Muscle layer of duodenum (tissue), 2 donors: Measurements from ENCODE around the gene RUNX1.

Source experiments
- H3K27ac ChIP-seq: one replicate; pipeline ENCODE4 v1.7.0; 2013; ENCODE audit warnings: mild to moderate bottlenecking, low read length
- H3K27me3 ChIP-seq: one replicate; pipeline ENCODE4 v1.7.0; 2013; ENCODE audit warnings: low read depth, mild to moderate bottlenecking, control low read depth, low read length
- H3K36me3 ChIP-seq, 2 donors: one replicate each; pipeline ENCODE4 v1.7.0; 2013; ENCODE audit warnings: low read length in 2 of 2, control low read depth in 1 of 2, mild to moderate bottlenecking in 1 of 2; ENCODE audit not compliant: insufficient read depth in 2 of 2, control insufficient read depth in 1 of 2
- H3K4me1 ChIP-seq, 2 donors: one replicate each; pipeline ENCODE4 v1.7.0; 2013; ENCODE audit warnings: low read length in 2 of 2, mild to moderate bottlenecking in 2 of 2, control low read depth in 1 of 2, moderate library complexity in 1 of 2; ENCODE audit not compliant: insufficient read depth in 2 of 2, control insufficient read depth in 1 of 2
- H3K4me3 ChIP-seq, 2 donors: one replicate each; pipeline ENCODE4 v1.7.0; 2013; ENCODE audit warnings: low read length in 2 of 2, low read depth in 1 of 2, mild to moderate bottlenecking in 1 of 2
- H3K9me3 ChIP-seq, 2 donors: one replicate each; pipeline ENCODE4 v1.7.0; 2013; ENCODE audit warnings: low read length in 2 of 2, control low read depth in 1 of 2, mild to moderate bottlenecking in 1 of 2; ENCODE audit not compliant: control insufficient read depth in 1 of 2
- donor health status: healthy.

Gene RUNX1

DNA sequence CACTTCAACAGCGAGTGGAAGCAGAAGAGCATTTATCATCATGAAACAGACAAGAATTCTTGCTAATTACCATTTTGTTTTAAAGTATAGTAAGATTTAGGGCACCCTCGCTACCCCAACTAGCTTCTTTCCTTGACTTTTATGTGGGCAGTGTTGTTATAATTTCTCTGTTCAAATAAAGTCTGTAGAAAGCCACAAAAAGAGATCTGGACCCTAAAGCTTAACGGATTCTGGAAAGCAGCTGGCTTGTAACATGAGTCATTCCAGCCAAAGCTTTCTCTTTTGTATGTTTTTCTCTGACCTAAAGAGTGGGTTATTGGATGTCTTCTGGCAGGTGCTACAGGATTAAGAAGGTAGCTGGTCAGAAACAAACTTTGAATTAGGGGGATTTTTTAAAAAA lies 37.4 kb downstream of the RUNX1 start:
- no peak overlapping the region for H3K4me3 ChIP-seq
- no peaks in the 10 kb centered on the region for H3K9me3 ChIP-seq
- no peaks in the 10 kb centered on the region for H3K36me3 ChIP-seq
- no peak overlapping the region for H3K27ac ChIP-seq
- H3K27me3 ChIP-seq, result no peaks in the 10 kb centered on the region
- no peaks in the 10 kb centered on the region for H3K4me1 ChIP-seq

DNA sequence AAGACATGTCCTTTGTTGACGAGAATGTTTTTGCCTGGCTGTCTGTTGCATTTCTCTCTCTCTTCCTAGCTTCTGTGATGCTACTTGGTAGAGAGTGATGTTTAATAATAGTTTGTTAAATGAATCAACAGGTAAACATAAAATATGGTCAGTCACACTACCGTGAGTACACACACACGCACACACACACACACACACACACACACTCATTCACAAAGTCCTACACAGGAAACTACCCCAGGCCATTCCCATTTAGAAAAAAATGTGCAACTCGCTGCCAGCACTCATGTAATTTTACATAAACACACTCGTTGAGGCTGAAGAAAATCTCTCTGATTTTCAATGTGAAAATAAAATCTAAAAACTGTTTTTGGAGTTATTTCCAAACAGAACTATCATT lies 38.7 kb downstream of the RUNX1 start:
- Histone ChIP-seq H3K36me3 (no peaks in the 10 kb centered on the region), H3K9me3 (no peaks in the 10 kb centered on the region), H3K4me1 (no peaks in the 10 kb centered on the region), H3K27me3 (no peaks in the 10 kb centered on the region), H3K27ac (no peak overlapping the region), H3K4me3 (no peak overlapping the region)

DNA sequence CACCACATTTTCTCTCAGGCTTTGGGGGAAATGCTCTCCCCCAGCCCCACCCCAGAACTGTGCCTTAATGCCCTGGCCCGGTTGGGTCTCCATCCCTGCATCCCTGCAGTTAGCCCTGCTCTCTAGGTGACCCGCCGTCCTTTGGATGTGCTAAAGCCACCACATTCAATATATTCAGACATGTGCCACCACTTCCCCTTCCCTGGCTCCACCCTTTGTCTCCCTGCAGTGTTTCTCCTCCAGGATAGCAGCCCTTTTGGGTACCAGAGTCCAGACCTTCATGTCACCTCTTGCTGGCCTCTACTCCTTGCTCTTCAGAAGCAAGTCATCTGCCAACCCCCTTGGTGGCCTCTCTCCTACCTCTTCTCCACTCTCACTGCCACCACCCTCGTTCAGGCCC lies 41.8 kb downstream of the RUNX1 start:
- H3K27me3 ChIP-seq, result no peaks in the 10 kb centered on the region
- H3K36me3 ChIP-seq, result no peaks in the 10 kb centered on the region
- H3K27ac ChIP-seq, result no peak overlapping the region
- H3K4me1 ChIP-seq, result no peaks in the 10 kb centered on the region
- H3K9me3 ChIP-seq, result no peaks in the 10 kb centered on the region
- no peak overlapping the region for H3K4me3 ChIP-seq

DNA sequence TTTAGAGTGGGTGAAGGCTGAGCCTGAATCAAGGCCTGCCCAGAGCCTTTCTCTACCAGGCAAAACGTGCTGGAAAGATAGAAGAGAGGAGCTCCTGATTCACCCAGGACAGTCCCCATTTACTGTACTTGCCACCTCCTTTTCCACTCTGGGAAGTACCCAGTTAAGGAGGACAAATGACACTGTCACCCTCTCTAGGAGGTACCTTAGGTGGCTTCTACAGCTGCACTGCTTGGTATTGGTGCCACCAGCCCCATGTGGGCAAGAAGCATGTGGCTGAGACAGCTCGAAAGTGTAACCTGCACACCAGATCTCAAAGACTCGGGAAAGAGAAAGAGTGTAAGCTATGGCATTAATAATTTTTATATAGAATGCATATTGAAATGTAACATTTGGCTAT lies 42.3 kb downstream of the RUNX1 start:
- Histone ChIP-seq H3K4me3 (no peak overlapping the region), H3K27me3 (no peaks in the 10 kb centered on the region), H3K27ac (no peak overlapping the region), H3K36me3 (no peaks in the 10 kb centered on the region), H3K4me1 (no peaks in the 10 kb centered on the region), H3K9me3 (no peaks in the 10 kb centered on the region)

DNA sequence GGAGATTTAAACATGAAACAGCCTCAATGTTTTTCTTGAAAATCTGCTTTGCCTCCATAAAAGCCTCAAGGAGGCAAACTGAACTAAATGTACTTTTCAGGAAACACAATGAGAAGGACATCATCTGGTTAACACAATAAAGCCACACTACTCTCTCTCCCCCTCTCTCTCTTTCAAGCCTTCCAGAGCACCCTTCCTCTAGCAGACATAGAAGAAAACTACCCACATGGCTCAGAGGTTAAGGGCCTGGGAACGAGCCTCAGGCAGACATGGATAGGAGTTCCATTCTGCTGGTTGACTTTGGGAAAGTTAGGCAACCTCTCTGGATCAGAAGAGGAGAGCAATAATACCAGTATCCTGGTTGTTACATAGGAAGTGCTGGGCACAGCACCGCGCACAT lies 42.9 kb downstream of the RUNX1 start:
- Histone ChIP-seq H3K27ac (no peak overlapping the region), H3K27me3 (no peaks in the 10 kb centered on the region), H3K9me3 (no peaks in the 10 kb centered on the region), H3K36me3 (no peaks in the 10 kb centered on the region), H3K4me3 (no peak overlapping the region), H3K4me1 (no peaks in the 10 kb centered on the region)

DNA sequence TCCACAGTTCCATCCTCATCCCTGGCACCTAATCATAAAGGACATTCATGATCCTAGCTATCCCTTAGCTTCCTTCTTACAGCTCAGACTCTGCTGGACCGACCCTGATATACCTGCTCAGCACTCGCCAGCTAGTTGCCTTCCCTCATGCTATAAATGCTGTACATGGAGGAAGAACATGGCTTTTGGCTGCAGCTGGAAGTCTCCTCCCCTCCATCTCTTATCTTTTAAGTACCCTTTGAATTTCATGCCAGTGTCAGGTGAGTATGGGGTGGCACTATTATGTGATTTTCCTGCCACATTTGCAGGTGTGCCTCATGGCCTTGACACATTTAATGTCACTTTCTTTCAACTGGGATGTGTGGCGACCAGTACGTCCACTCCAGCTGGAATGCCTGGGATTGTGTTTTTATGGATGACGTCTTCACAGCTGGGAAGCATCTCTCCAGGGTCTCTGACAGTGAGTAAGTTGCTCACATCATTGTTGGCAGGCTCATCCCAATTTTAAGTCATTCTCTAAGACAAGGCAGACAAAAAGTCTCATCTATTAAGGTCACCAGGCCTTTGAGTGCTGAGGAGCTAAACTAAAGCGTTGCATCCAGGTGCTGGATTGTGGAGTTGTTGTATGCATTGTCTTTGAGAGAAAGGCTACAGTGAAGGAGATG lies 43.4 kb downstream of the RUNX1 start:
- Histone ChIP-seq H3K4me1 (no peaks in the 10 kb centered on the region), H3K4me3 (no peak overlapping the region), H3K36me3 (no peaks in the 10 kb centered on the region), H3K9me3 (no peaks in the 10 kb centered on the region), H3K27me3 (no peaks in the 10 kb centered on the region), H3K27ac (no peak overlapping the region)

DNA sequence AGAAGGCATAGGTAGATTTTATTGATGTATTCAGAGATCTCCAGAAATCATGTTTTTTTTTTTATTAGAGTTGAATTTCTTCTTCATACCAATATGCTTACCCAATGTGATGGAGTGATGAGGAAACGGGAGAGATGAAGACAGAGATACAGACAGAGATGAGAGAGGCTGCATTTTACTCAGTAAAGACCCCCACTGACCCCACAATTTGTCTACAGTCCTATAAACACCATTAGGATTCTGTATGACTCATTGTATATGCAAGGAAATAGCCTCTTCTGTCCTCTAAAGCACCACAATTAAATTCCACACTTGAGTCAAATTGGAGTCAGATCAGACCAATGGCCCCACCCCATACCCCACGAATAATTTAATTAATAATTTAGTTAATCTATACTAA lies 44.0 kb downstream of the RUNX1 start:
- Histone ChIP-seq H3K9me3 (no peaks in the 10 kb centered on the region), H3K27me3 (no peaks in the 10 kb centered on the region), H3K4me1 (no peaks in the 10 kb centered on the region), H3K27ac (no peak overlapping the region), H3K36me3 (no peaks in the 10 kb centered on the region), H3K4me3 (no peak overlapping the region)

DNA sequence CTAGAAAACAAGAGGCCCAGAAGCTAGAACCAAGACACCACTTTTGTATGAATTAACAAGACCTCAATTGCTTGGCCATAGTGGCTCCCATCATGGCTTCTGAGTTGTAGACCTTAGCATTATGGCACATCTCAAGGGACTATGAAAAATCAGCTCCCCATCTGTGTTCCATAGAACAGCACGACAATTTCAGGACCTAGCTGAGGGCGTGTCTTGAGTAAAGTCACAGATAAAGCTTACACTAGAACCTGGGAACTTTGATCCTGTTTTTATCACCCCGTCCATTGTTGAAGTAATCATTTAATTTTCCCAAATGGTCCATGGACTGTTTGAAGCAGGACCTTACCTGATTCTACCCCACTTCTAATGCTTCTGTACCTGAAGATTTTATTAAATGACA lies 44.8 kb downstream of the RUNX1 start:
- Histone ChIP-seq H3K4me1 (no peaks in the 10 kb centered on the region), H3K9me3 (no peaks in the 10 kb centered on the region), H3K27ac (no peak overlapping the region), H3K4me3 (no peak overlapping the region), H3K36me3 (no peaks in the 10 kb centered on the region), H3K27me3 (no peaks in the 10 kb centered on the region)

DNA sequence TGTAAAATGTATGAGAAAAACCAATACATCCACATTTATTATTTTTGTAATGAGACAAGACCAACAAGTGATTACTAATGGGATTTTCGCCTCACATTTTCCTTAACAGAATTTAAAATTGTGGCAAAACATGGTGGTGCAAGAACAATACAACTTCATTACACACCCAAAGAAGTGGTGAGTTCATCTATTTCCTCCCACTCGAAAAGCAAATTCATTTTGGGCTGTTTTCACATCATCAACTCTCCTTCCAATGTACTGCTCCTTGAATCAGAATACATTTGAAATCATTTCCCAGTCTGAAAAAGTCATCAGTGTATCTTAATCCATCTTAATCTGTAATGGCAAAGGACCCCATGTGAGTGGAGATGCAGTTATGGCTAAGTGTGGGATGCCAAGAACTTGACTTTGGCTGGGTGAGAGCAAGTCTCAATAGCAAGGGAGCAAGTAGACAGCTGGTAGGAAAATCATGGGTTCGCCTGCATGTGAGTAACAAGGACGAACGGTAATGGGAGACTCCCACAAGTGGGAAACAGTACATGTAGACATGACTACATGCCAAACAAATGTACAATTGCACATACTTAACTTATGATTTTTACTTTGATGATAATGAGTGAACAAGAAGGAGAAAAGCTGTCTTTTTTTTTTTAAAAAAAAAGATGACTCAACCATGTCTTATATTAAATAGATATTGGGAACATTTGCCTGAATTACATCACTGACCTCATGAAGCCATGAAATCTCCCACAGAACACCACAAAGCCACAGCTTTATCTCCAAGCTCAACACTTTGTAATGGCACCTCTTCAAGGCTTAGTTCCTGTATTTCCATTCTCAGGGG lies 46.0 kb downstream of the RUNX1 start:
- Histone ChIP-seq H3K4me1 (no peaks in the 10 kb centered on the region), H3K9me3 (no peaks in the 10 kb centered on the region), H3K4me3 (no peak overlapping the region), H3K36me3 (no peaks in the 10 kb centered on the region), H3K27ac (no peak overlapping the region), H3K27me3 (no peaks in the 10 kb centered on the region)

DNA sequence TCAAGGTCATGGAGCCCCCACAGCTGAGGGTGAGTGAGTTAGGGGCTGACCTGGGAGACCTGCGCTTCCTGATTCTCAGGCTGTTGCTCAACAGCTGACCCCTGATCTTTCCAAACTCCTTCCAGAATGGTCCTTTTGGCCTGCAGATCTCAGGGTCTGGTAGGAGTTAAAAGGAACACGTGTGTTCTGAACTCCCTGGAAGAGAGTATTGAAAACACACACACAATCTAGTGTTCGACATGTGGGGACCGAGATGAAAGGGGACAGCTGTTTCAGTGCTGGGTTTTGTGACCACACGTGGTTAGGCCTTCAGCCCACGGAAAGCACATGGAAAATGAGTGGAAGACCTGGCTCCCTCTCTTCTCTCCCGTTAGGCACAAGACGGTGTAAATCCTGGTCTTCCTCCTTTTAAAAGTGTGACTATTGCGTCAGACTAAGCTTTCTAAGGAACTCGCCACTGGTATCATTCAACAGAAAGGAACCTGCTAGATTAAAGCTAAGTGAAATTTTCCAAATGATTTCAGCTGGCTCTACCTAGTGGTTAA lies 49.6 kb downstream of the RUNX1 start:
- Histone ChIP-seq H3K36me3 (no peaks in the 10 kb centered on the region), H3K4me3 (no peak overlapping the region), H3K27me3 (no peaks in the 10 kb centered on the region), H3K27ac (peak overlapping the region; percentile 46), H3K4me1 (peaks cover 0 to 4% of the 10 kb centered on the region in 2 donors), H3K9me3 (no peaks in the 10 kb centered on the region)

DNA sequence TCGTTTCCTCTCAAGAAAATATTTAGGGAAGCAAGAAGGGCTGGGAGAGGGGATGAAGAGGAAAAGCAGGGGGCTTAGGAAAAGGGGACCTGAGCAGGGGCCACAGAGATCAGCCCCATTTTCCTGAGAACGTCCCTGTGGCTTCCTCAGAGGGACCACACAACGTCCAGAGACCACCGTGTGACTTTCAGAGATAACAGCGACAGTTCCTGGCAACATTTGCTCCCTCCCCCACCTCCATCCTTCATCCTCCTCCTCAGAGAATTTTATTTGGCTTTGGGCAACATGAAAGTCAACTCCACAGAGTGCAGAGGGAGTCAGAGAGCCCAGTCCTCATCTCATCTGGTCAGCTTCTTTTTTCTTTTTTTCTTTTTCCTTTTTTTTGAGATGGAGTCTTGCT lies 50.9 kb downstream of the RUNX1 start:
- Histone ChIP-seq H3K27ac (no peak overlapping the region), H3K9me3 (no peaks in the 10 kb centered on the region), H3K4me3 (no peak overlapping the region), H3K36me3 (no peaks in the 10 kb centered on the region), H3K4me1 (peaks cover 0 to 4% of the 10 kb centered on the region in 2 donors), H3K27me3 (no peaks in the 10 kb centered on the region)
